Peyer's patch (tissue), 4 donors: ENCODE results near the gene ROBO1. TPM values are rescaled to one million over a fixed set of nuclear protein-coding genes. Genes with fewer than 3 reads are reported as not detected.

Experiments used
- DNase-seq, 3 donors: peaks; one replicate each; pipeline ENCODE4 v3.0.0-alpha.2; 2017 to 2019
- H3K27ac ChIP-seq, 4 donors: fragments of 200-600 bp; sonication (generic); one replicate each; pipeline ENCODE4 v1.5.1; 2016 to 2019
- H3K27me3 ChIP-seq, 2 donors: fragments of 200-600 bp; sonication (generic); one replicate each; pipeline ENCODE4 v1.5.1; 2019
- H3K36me3 ChIP-seq, 3 donors: fragments of 200-600 bp; sonication (generic); one replicate each; pipeline ENCODE4 v1.5.1; 2016 to 2019
- H3K4me1 ChIP-seq, 4 donors: fragments of 200-600 bp; sonication (generic); one replicate each; pipeline ENCODE4 v1.5.1; 2016 to 2019
- H3K4me3 ChIP-seq, 4 donors: fragments of 200-600 bp; sonication (generic); 1 replicate in 3 of 4; 2 replicates in 1 of 4; pipeline ENCODE4 v1.5.1; 2016 to 2019; ENCODE audit warnings: mild to moderate bottlenecking in 1 of 4
- H3K9me3 ChIP-seq, 4 donors: fragments of 200-600 bp; sonication (generic); one replicate each; pipeline ENCODE4 v1.5.1; 2016 to 2019; ENCODE audit warnings: mild to moderate bottlenecking in 1 of 4
- POLR2A ChIP-seq, 2 donors: fragments of 450-650 bp; IDR thresholded peaks; one replicate each; pipeline ENCODE4 v1.5.1; 2017; ENCODE audit warnings: antibody characterized with exemption in 2 of 2, mild to moderate bottlenecking in 2 of 2, moderate library complexity in 2 of 2
- total RNA-seq, 4 donors: library from RNA; depleted of rRNA; stranded (reverse); fragments of >200 nt; gene quantifications; one replicate each; pipeline ENCODE4 v1.1.0, GENCODE V29; 2016
- TF ChIP-seq, protein P1 (sequence below), 6 experiments: fragments of 450-650 bp in 4 of 6; fragments of 200-600 bp in 2 of 6; sonication (generic) in 1 of 6; IDR thresholded peaks; one replicate each; pipeline ENCODE4 v1.5.1; 2017 to 2019; ENCODE audit warnings: antibody characterized with exemption in 6 of 6, mild to moderate bottlenecking in 3 of 6, moderate library complexity in 1 of 6

Gene ROBO1
- 10 to 100 TPM in 3 of 4 donors, 1 to 10 TPM in 1; 9.5 to 41.3 (median 24.2) TPM for total RNA-seq

DNA sequence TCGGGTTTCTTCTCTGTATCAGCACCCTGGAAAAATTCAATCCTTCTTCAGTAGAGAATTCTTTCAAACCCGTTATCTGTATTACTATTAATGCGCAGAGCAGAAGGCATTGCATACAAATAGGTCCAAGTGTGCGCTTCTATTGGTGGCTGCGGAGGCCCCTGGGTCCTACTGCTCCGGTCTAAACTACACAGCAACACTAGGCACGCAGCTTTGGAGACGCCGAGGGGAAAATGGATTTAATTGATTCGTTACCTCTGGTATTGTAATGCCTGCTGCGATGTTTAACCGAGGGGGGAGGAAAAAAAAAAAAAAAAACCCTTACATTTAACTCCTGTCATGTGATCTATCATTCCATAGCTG lies at the start of gene ROBO1:
ROBO1 (minus strand) TSS at position 94 of the 363 bp plus-strand sequence.
- Histone ChIP-seq H3K4me3 (peak within 1 kb of the TSS in 1 of 4 donors; percentile 7), H3K36me3 (no peaks in the 10 kb centered on the region), H3K9me3 (no peaks in the 10 kb centered on the region), H3K27ac (no peak within 1 kb of the TSS), H3K4me1 (no peaks in the 10 kb centered on the region), H3K27me3 (peaks cover 0 to 6% of the 10 kb centered on the region in 2 donors)
- TF ChIP-seq POLR2A (IDR thresholded peaks at IDR 0.05), result no peak
- TF ChIP-seq, protein P1, sequence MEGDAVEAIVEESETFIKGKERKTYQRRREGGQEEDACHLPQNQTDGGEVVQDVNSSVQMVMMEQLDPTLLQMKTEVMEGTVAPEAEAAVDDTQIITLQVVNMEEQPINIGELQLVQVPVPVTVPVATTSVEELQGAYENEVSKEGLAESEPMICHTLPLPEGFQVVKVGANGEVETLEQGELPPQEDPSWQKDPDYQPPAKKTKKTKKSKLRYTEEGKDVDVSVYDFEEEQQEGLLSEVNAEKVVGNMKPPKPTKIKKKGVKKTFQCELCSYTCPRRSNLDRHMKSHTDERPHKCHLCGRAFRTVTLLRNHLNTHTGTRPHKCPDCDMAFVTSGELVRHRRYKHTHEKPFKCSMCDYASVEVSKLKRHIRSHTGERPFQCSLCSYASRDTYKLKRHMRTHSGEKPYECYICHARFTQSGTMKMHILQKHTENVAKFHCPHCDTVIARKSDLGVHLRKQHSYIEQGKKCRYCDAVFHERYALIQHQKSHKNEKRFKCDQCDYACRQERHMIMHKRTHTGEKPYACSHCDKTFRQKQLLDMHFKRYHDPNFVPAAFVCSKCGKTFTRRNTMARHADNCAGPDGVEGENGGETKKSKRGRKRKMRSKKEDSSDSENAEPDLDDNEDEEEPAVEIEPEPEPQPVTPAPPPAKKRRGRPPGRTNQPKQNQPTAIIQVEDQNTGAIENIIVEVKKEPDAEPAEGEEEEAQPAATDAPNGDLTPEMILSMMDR (IDR thresholded peaks at IDR 0.05), result no peak
- no peak for DNase-seq

DNA sequence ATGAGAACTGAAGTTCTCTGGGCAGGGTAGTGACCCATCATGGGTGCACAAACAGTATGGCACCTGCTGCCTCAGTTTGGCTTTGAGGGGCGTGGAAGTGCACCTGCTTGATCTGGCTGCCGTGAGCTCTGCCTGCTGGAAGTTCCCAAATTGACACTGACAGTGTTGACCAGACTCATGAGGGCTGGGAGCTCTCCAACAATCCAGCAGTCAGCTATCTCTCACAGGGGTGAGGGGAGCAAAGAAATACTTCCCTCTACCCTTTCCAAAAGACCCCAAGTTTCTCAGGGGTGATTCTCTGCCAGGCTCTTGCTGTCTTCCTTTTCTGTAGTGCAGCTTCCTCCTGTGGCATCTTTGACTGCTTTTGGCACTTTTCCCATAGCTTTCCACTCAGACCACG lies 49.4 kb upstream of the ROBO1 start:
- Histone ChIP-seq H3K36me3 (no peaks in the 10 kb centered on the region), H3K4me3 (no peak overlapping the region), H3K27me3 (no peaks in the 10 kb centered on the region), H3K4me1 (no peaks in the 10 kb centered on the region), H3K27ac (no peak overlapping the region), H3K9me3 (peaks cover 0 to 8% (median 0%) of the 10 kb centered on the region in 4 donors)
- TF ChIP-seq, protein P1 (IDR thresholded peaks at IDR 0.05), result no peak
- no peak for TF ChIP-seq POLR2A (IDR thresholded peaks at IDR 0.05)
- no peak for DNase-seq

DNA sequence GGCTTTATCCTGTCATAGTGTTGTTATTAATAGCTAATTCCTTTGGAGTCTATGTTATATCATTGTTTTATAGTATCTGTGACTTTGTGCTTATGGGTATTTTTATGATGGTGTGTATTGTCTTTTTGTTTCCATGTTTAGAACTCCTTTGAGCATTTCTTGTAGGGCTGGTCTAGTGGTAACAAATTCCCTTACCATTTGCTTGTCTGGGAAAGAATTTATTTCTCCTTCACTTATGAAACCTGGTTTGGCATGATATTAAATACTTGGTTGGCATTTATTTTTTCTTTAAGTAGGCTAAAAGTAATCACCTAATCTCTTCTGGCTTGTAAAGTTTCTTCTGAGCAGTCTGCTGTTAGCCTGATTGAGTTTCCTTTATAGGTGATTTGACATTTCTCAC lies 47.7 kb upstream of the ROBO1 start:
- TF ChIP-seq, protein P1 (IDR thresholded peaks at IDR 0.05), result no peak
- TF ChIP-seq POLR2A (IDR thresholded peaks at IDR 0.05), result no peak
- H3K9me3 ChIP-seq, result peaks cover 0 to 8% (median 0%) of the 10 kb centered on the region in 4 donors
- no peak for DNase-seq
- H3K27me3 ChIP-seq, result no peaks in the 10 kb centered on the region
- no peaks in the 10 kb centered on the region for H3K36me3 ChIP-seq
- no peak overlapping the region for H3K27ac ChIP-seq
- H3K4me3 ChIP-seq, result no peak overlapping the region
- H3K4me1 ChIP-seq, result no peaks in the 10 kb centered on the region

DNA sequence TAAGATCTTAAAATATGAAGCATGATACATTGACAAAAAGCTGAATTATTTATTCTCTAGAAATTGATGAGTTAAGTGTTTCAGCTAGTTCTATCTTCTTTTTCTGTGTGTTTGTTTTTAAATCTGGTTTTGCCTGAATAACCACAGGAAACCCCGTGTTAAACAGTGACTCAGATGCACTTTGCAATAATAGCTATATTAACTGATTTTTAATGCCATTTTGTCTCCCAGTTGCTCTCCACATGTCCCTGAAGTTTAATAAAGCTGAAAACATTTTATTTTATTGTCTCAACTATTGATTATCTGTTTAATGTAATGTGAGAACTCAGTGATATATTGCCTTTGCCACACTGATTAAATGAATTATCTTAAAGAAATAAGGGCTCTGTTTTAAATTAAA lies 42.8 kb upstream of the ROBO1 start:
- H3K4me1 ChIP-seq, result no peaks in the 10 kb centered on the region
- no peak for TF ChIP-seq POLR2A (IDR thresholded peaks at IDR 0.05)
- TF ChIP-seq, protein P1 (IDR thresholded peaks at IDR 0.05), result no peak

DNA sequence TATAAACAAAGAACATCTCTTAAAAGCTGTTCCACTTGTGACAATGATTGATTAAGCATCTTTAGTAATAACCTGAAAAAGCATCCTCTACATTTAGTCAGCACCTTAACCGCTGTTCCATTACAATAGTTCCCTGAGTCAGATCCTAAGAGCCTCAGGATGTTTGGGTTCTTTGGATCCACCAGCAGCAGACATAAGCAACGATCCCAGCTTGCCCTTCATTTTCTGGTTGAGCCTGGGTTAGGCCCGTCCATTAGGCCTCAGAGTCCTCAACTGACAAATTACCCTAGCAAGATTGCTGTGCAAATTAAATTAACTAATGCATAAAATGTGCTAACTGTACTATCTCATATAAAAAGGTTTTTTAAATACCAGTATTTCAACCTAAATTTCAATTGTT lies 42.3 kb upstream of the ROBO1 start:
- no peaks in the 10 kb centered on the region for H3K36me3 ChIP-seq
- TF ChIP-seq, protein P1 (IDR thresholded peaks at IDR 0.05), result no peak
- no peak for TF ChIP-seq POLR2A (IDR thresholded peaks at IDR 0.05)
- H3K4me3 ChIP-seq, result no peak overlapping the region
- DNase-seq, result no peak
- H3K27ac ChIP-seq, result no peak overlapping the region
- no peaks in the 10 kb centered on the region for H3K4me1 ChIP-seq
- H3K9me3 ChIP-seq, result no peaks in the 10 kb centered on the region
- no peaks in the 10 kb centered on the region for H3K27me3 ChIP-seq

More for the DNA sequence above, 42.8 kb upstream of the ROBO1 start:
- Histone ChIP-seq H3K4me3 (no peak overlapping the region), H3K27me3 (no peaks in the 10 kb centered on the region), H3K9me3 (no peaks in the 10 kb centered on the region), H3K27ac (no peak overlapping the region), H3K36me3 (no peaks in the 10 kb centered on the region)
- no peak for DNase-seq

DNA sequence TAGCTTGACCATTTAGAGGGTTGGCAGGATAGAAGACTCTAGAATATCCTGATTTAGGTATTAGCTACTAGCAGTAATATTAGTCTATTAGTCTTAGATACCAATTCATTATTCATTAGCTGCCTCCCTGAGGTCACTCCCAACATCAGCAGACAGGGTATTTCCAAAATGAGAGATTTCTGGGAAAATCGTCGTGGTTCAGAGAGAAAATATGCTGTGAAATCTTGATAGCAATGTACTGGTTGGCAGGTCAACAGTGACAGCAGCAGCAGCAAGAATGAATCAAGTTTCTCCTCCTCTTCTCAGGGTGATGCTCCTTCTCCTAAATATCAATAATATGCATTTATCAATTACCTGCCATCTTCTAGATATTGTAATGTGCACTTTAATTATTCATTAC lies 41.3 kb upstream of the ROBO1 start:
- no peak overlapping the region for H3K4me3 ChIP-seq
- no peaks in the 10 kb centered on the region for H3K4me1 ChIP-seq
- no peaks in the 10 kb centered on the region for H3K36me3 ChIP-seq
- no peaks in the 10 kb centered on the region for H3K9me3 ChIP-seq
- no peak overlapping the region for H3K27ac ChIP-seq
- DNase-seq, result no peak
- no peaks in the 10 kb centered on the region for H3K27me3 ChIP-seq
- TF ChIP-seq POLR2A (IDR thresholded peaks at IDR 0.05), result no peak
- TF ChIP-seq, protein P1 (IDR thresholded peaks at IDR 0.05), result no peak
